Mammary epithelial cell (primary cell): Measurements from ENCODE around the gene XPO4.

Source experiments
- EZH2 ChIP-seq: IDR thresholded peaks from 2 replicates; pipeline ENCODE4 v1.6.1; 2012; ENCODE audit warnings: low read length, inconsistent platforms, borderline replicate concordance
- TF ChIP-seq, protein P1 (sequence below), 2 donors: IDR thresholded peaks in 1 of 2; conservative IDR thresholded peaks in 1 of 2; 2 replicates each; pipeline ENCODE4 v1.5.1; 2011 to 2012; ENCODE audit warnings: inconsistent platforms in 2 of 2, low read length in 2 of 2, mild to moderate bottlenecking in 2 of 2, control low read depth in 1 of 2, low read depth in 1 of 2; ENCODE audit not compliant: insufficient read depth in 1 of 2; ENCODE audit errors: extremely low read depth in 1 of 2

GRCh38 chr13:20828539-20829364 is 73.8 kb downstream of the XPO4 start:
- TF ChIP-seq, protein P1, sequence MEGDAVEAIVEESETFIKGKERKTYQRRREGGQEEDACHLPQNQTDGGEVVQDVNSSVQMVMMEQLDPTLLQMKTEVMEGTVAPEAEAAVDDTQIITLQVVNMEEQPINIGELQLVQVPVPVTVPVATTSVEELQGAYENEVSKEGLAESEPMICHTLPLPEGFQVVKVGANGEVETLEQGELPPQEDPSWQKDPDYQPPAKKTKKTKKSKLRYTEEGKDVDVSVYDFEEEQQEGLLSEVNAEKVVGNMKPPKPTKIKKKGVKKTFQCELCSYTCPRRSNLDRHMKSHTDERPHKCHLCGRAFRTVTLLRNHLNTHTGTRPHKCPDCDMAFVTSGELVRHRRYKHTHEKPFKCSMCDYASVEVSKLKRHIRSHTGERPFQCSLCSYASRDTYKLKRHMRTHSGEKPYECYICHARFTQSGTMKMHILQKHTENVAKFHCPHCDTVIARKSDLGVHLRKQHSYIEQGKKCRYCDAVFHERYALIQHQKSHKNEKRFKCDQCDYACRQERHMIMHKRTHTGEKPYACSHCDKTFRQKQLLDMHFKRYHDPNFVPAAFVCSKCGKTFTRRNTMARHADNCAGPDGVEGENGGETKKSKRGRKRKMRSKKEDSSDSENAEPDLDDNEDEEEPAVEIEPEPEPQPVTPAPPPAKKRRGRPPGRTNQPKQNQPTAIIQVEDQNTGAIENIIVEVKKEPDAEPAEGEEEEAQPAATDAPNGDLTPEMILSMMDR (conservative IDR thresholded peaks at IDR 0.05 in 1 of 2, IDR thresholded peaks at IDR 0.05 in 1 of 2; ENCODE audit: extremely low read depth in 1 of 2, insufficient read depth in 1 of 2, low read depth in 1 of 2, low read length in 2 of 2), result peak; percentile 67 to 83
- TF ChIP-seq EZH2, result no peak
